Measurements from ENCODE around the gene SCGB3A1. TPM values are rescaled to one million over a fixed set of nuclear protein-coding genes. Genes with fewer than 3 reads are reported as not detected.
A peak's percentile ranks its signal among the peaks of the same experiment; 100 is the strongest.

The SCGB3A1 gene
- total RNA-seq, 2 experiments from 2014 or later, result not detected

- no peaks in the 10 kb centered on the region for H3K9me3 Mint-ChIP-seq (ENCODE audit: low read depth)
- H3K4me3 Mint-ChIP-seq, result no peak overlapping the region
- CTCF ChIA-PET, result no interaction called here
- H3K4me1 Mint-ChIP-seq, result peaks cover 35% of the 10 kb centered on the region
- intact Hi-C loops (cut with DNase I, micrococcal nuclease), result loop anchor here in 1 of 2 experiments (1.0 kb wide), 2 partner anchors 11 to 70 kb away; partner anchors contain the start of gene CNOT6
- peak; percentile 49 for DNase-seq
- POLR2A ChIA-PET, result no interaction called here
- peaks cover 68% of the 10 kb centered on the region for H3K36me3 Mint-ChIP-seq (ENCODE audit: low read depth)
- no peaks in the 10 kb centered on the region for H3K27me3 Mint-ChIP-seq
- ATAC-seq, result peak; percentile 50
- H3K27ac Mint-ChIP-seq, result no peak overlapping the region
Observed at GRCh38 chr5:180563994-180564393, 27.3 kb downstream of the SCGB3A1 start.

- H3K4me1 Mint-ChIP-seq, result peaks cover 38% of the 10 kb centered on the region
- no peaks in the 10 kb centered on the region for H3K9me3 Mint-ChIP-seq (ENCODE audit: low read depth)
- intact Hi-C loops (cut with DNase I, micrococcal nuclease), result no loop called here
- H3K27ac Mint-ChIP-seq, result peak overlapping the region; percentile 13
- H3K36me3 Mint-ChIP-seq (ENCODE audit: low read depth), result peaks cover 53% of the 10 kb centered on the region
- no peak overlapping the region for H3K4me3 Mint-ChIP-seq
- ChIA-PET POLR2A (no interaction called here), CTCF (interaction anchor here (0.6 kb wide), 1 partner anchor 65 kb away, joined by 3 read pairs; no protein-coding TSS in a partner anchor)
- no peak for DNase-seq
- H3K27me3 Mint-ChIP-seq, result no peaks in the 10 kb centered on the region
- ATAC-seq, result no peak
Observed at GRCh38 chr5:180558232-180558631, 33.1 kb downstream of the SCGB3A1 start.

GRCh38 chr5:180557217-180557809 lies 34.0 kb downstream of the SCGB3A1 start:
- ATAC-seq (peak; percentile 83), DNase-seq (no peak)
- ChIA-PET POLR2A (no interaction called here), CTCF (interaction anchor here (0.6 to 0.8 kb wide), 2 partner anchors 44 to 124 kb away, joined by 3 read pairs; no protein-coding TSS in a partner anchor)
- intact Hi-C loops (cut with DNase I, micrococcal nuclease), result loop anchor here in 1 of 2 experiments (2.0 kb wide), 1 partner anchor 17 kb away; no protein-coding TSS in a partner anchor
- Mint-ChIP-seq H3K27ac (no peak overlapping the region), H3K4me3 (no peak overlapping the region), H3K4me1 (peaks cover 31% of the 10 kb centered on the region), H3K36me3 (ENCODE audit: low read depth) (peaks cover 59% of the 10 kb centered on the region), H3K9me3 (ENCODE audit: low read depth) (no peaks in the 10 kb centered on the region), H3K27me3 (no peaks in the 10 kb centered on the region)

GRCh38 chr5:180555168-180555921 lies 36.0 kb downstream of the SCGB3A1 start:
- DNase-seq, result no peak
- H3K27ac Mint-ChIP-seq, result no peak overlapping the region
- H3K4me1 Mint-ChIP-seq, result peaks cover 19% of the 10 kb centered on the region
- H3K4me3 Mint-ChIP-seq, result no peak overlapping the region
- no peaks in the 10 kb centered on the region for H3K9me3 Mint-ChIP-seq (ENCODE audit: low read depth)
- CTCF ChIA-PET, result no interaction called here
- peaks cover 63% of the 10 kb centered on the region for H3K36me3 Mint-ChIP-seq (ENCODE audit: low read depth)
- H3K27me3 Mint-ChIP-seq, result no peaks in the 10 kb centered on the region
- POLR2A ChIA-PET, result no interaction called here
- intact Hi-C loops (cut with DNase I, micrococcal nuclease), result no loop called here
- ATAC-seq, result no peak

GRCh38 chr5:180553530-180553929 lies 37.8 kb downstream of the SCGB3A1 start:
- H3K9me3 Mint-ChIP-seq (ENCODE audit: low read depth), result no peaks in the 10 kb centered on the region
- intact Hi-C loops (cut with DNase I, micrococcal nuclease), result no loop called here
- DNase-seq (no peak), ATAC-seq (no peak)
- peaks cover 17% of the 10 kb centered on the region for H3K4me1 Mint-ChIP-seq
- no peak overlapping the region for H3K4me3 Mint-ChIP-seq
- ChIA-PET CTCF (interaction anchor here (1.7 kb wide), 1 partner anchor 9 kb away, joined by 4 read pairs; no protein-coding TSS in a partner anchor), POLR2A (no interaction called here)
- H3K27me3 Mint-ChIP-seq, result no peaks in the 10 kb centered on the region
- peaks cover 58% of the 10 kb centered on the region for H3K36me3 Mint-ChIP-seq (ENCODE audit: low read depth)
- H3K27ac Mint-ChIP-seq, result no peak overlapping the region

GRCh38 chr5:180548563-180548962 lies 42.7 kb downstream of the SCGB3A1 start:
- POLR2A ChIA-PET, result no interaction called here
- CTCF ChIA-PET, result no interaction called here
- no peaks in the 10 kb centered on the region for H3K9me3 Mint-ChIP-seq (ENCODE audit: low read depth)
- peaks cover 8% of the 10 kb centered on the region for H3K4me1 Mint-ChIP-seq
- H3K4me3 Mint-ChIP-seq, result no peak overlapping the region
- no peaks in the 10 kb centered on the region for H3K27me3 Mint-ChIP-seq
- ATAC-seq (no peak), DNase-seq (no peak)
- peaks cover 46% of the 10 kb centered on the region for H3K36me3 Mint-ChIP-seq (ENCODE audit: low read depth)
- peak overlapping the region; percentile 27 for H3K27ac Mint-ChIP-seq
- intact Hi-C loops (cut with DNase I, micrococcal nuclease), result no loop called here

GRCh38 chr5:180545248-180545647 lies 46.1 kb downstream of the SCGB3A1 start:
- Mint-ChIP-seq H3K27me3 (no peaks in the 10 kb centered on the region), H3K27ac (no peak overlapping the region), H3K4me1 (peaks cover 13% of the 10 kb centered on the region), H3K4me3 (no peak overlapping the region), H3K9me3 (ENCODE audit: low read depth) (no peaks in the 10 kb centered on the region), H3K36me3 (ENCODE audit: low read depth) (peaks cover 35% of the 10 kb centered on the region)
- DNase-seq, result no peak
- intact Hi-C loops (cut with DNase I, micrococcal nuclease), result no loop called here
- CTCF ChIA-PET, result interaction anchor here (1.0 kb wide), 2 partner anchors 8 to 46 kb away, joined by 3 to 4 read pairs; no protein-coding TSS in a partner anchor
- POLR2A ChIA-PET, result no interaction called here
- ATAC-seq, result no peak

GRCh38 chr5:180541710-180542109 lies 49.6 kb downstream of the SCGB3A1 start:
- no peak overlapping the region for H3K27ac Mint-ChIP-seq
- ATAC-seq (no peak), DNase-seq (no peak)
- H3K9me3 Mint-ChIP-seq (ENCODE audit: low read depth), result no peaks in the 10 kb centered on the region
- H3K4me3 Mint-ChIP-seq, result no peak overlapping the region
- H3K27me3 Mint-ChIP-seq, result no peaks in the 10 kb centered on the region
- H3K36me3 Mint-ChIP-seq (ENCODE audit: low read depth), result peaks cover 45% of the 10 kb centered on the region
- CTCF ChIA-PET, result no interaction called here
- peaks cover 11% of the 10 kb centered on the region for H3K4me1 Mint-ChIP-seq
- intact Hi-C loops (cut with DNase I, micrococcal nuclease), result loop anchor here in 1 of 2 experiments (2.0 kb wide), 1 partner anchor 15 kb away; no protein-coding TSS in a partner anchor
- POLR2A ChIA-PET, result no interaction called here

Other genes with a start within 250 kb of the SCGB3A1 start
- under 1 TPM; 0.16 TPM for gene GFPT2, start 238.2 kb downstream of the SCGB3A1 start, total RNA-seq
- gene CNOT6, start 97.1 kb downstream of the SCGB3A1 start, total RNA-seq, result 10 to 100 TPM; 34.4 to 43.2 TPM
- gene FLT4, start 58.1 kb upstream of the SCGB3A1 start, total RNA-seq, result under 1 TPM; 0.75 to 0.98 TPM
- not detected for gene OR2Y1, start 148.6 kb upstream of the SCGB3A1 start, total RNA-seq
- 100 to 1,000 TPM in 1 of 2 experiments, 10 to 100 TPM in 1; 93.2 to 125 TPM for gene MGAT1, start 211.3 kb upstream of the SCGB3A1 start, total RNA-seq